Measurements from ENCODE around the gene MDH2. TPM values are rescaled to one million over a fixed set of nuclear protein-coding genes. Genes with fewer than 3 reads are reported as not detected.
"Not testable (repeated sequence)": the region's sequence is repeated elsewhere in the genome, so short reads cannot be mapped to it uniquely, and the experiment has no call there.

Gene MDH2
- total RNA-seq, 1 donor from 2014 or later = 107 TPM

GRCh38 chr7:76050545-76050944 is 2.6 kb downstream of the MDH2 start:
- Histone ChIP-seq H3K9me3 (no peaks in the 10 kb centered on the region), H3K4me1 (peaks cover 14% of the 10 kb centered on the region), H3K36me3 (peaks cover 26% of the 10 kb centered on the region), H3K27me3 (ENCODE audit: low read depth) (no peaks in the 10 kb centered on the region), H3K4me3 (no peak overlapping the region), H3K27ac (no peak overlapping the region)
- intact Hi-C loops (cut with DNase I) = no loop called here
- DNase-seq = no peak
- no peak for TF ChIP-seq CTCF (IDR thresholded peaks at IDR 0.05)
- ATAC-seq = no peak

GRCh38 chr7:76051840-76052239 is 3.9 kb downstream of the MDH2 start:
- ATAC-seq = no peak
- H3K36me3 ChIP-seq = peaks cover 39% of the 10 kb centered on the region
- DNase-seq = no peak
- H3K4me3 ChIP-seq = no peak overlapping the region
- H3K4me1 ChIP-seq = peaks cover 14% of the 10 kb centered on the region
- intact Hi-C loops (cut with DNase I) = no loop called here
- no peaks in the 10 kb centered on the region for H3K27me3 ChIP-seq (ENCODE audit: low read depth)
- no peaks in the 10 kb centered on the region for H3K9me3 ChIP-seq
- H3K27ac ChIP-seq = no peak overlapping the region
- TF ChIP-seq CTCF (IDR thresholded peaks at IDR 0.05) = no peak

GRCh38 chr7:76052681-76053080 is 4.8 kb downstream of the MDH2 start:
- H3K36me3 ChIP-seq = peaks cover 48% of the 10 kb centered on the region
- H3K27ac ChIP-seq; H3K4me3 ChIP-seq; DNase-seq; H3K27me3 ChIP-seq (ENCODE audit: low read depth); intact Hi-C loops (cut with DNase I); ATAC-seq; H3K9me3 ChIP-seq: not testable (repeated sequence)
- peaks cover 14% of the 10 kb centered on the region for H3K4me1 ChIP-seq

GRCh38 chr7:76053461-76053860 is 5.6 kb downstream of the MDH2 start:
- no peak for ATAC-seq
- Histone ChIP-seq H3K36me3 (peaks cover 55% of the 10 kb centered on the region), H3K9me3 (no peaks in the 10 kb centered on the region), H3K27ac (no peak overlapping the region), H3K4me3 (no peak overlapping the region), H3K4me1 (peaks cover 14% of the 10 kb centered on the region), H3K27me3 (ENCODE audit: low read depth) (no peaks in the 10 kb centered on the region)
- no peak for TF ChIP-seq CTCF (IDR thresholded peaks at IDR 0.05)
- intact Hi-C loops (cut with DNase I) = no loop called here
- DNase-seq = no peak

GRCh38 chr7:76054123-76055120 is 6.5 kb downstream of the MDH2 start:
- Histone ChIP-seq H3K27ac (no peak overlapping the region), H3K27me3 (ENCODE audit: low read depth) (no peaks in the 10 kb centered on the region), H3K4me1 (peaks cover 5% of the 10 kb centered on the region), H3K36me3 (peaks cover 65% of the 10 kb centered on the region), H3K4me3 (no peak overlapping the region), H3K9me3 (no peaks in the 10 kb centered on the region)
- DNase-seq (no peak), ATAC-seq (peak; percentile 23 to 29)
- intact Hi-C loops (cut with DNase I) = no loop called here
- no peak for TF ChIP-seq CTCF (IDR thresholded peaks at IDR 0.05)

GRCh38 chr7:76056241-76056640 is 8.3 kb downstream of the MDH2 start:
- no peak overlapping the region for H3K4me3 ChIP-seq
- H3K36me3 ChIP-seq = peaks cover 83% of the 10 kb centered on the region
- H3K4me1 ChIP-seq = no peaks in the 10 kb centered on the region
- no peak overlapping the region for H3K27ac ChIP-seq
- ATAC-seq (no peak), DNase-seq (no peak)
- no peaks in the 10 kb centered on the region for H3K27me3 ChIP-seq (ENCODE audit: low read depth)
- no peak for TF ChIP-seq CTCF (IDR thresholded peaks at IDR 0.05)
- intact Hi-C loops (cut with DNase I) = no loop called here
- no peaks in the 10 kb centered on the region for H3K9me3 ChIP-seq

Measured in lower lobe of right lung (tissue), 2 donors.